ENCODE data around the gene RTN4. TPM values are rescaled to one million over a fixed set of nuclear protein-coding genes. Genes with fewer than 3 reads are reported as not detected.
"Not testable (repeated sequence)": the region's sequence is repeated elsewhere in the genome, so short reads cannot be mapped to it uniquely, and the experiment has no call there.

The RTN4 gene
- total RNA-seq, 2 donors from 2014 or later: 199 to 280 TPM

DNA sequence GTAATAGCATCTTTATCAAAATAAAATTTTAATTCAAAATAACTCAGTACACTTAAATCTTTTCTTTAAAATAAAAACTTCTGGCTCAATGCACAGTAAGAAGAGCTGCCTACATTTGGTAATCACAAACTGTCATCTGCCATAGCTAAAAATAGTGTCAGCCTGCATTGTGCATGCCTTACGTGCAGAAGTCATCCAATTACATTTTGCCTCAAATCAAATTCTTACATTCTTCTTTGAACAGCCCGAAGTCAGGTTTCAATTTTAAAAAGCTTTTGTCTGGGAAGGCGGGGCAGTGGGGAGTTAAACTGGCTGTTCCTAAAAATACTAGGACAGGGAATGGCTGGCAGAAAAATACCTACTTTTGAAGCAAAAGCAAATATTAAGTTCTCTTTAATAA, 51.1 kb downstream of the RTN4 start:
- no peak for DNase-seq
- Histone ChIP-seq H3K4me1 (peaks cover 3% of the 10 kb centered on the region), H3K9ac (ENCODE audit: low read depth in 2 of 2, low read length in 2 of 2) (no peak overlapping the region), H3K9me3 (no peaks in the 10 kb centered on the region), H3K36me3 (no peaks in the 10 kb centered on the region), H3K27me3 (no peaks in the 10 kb centered on the region), H3K4me3 (no peak overlapping the region), H3K27ac (no peak overlapping the region)
- intact Hi-C loops (cut with DNase I): no loop called here
- TF ChIP-seq, protein P1, sequence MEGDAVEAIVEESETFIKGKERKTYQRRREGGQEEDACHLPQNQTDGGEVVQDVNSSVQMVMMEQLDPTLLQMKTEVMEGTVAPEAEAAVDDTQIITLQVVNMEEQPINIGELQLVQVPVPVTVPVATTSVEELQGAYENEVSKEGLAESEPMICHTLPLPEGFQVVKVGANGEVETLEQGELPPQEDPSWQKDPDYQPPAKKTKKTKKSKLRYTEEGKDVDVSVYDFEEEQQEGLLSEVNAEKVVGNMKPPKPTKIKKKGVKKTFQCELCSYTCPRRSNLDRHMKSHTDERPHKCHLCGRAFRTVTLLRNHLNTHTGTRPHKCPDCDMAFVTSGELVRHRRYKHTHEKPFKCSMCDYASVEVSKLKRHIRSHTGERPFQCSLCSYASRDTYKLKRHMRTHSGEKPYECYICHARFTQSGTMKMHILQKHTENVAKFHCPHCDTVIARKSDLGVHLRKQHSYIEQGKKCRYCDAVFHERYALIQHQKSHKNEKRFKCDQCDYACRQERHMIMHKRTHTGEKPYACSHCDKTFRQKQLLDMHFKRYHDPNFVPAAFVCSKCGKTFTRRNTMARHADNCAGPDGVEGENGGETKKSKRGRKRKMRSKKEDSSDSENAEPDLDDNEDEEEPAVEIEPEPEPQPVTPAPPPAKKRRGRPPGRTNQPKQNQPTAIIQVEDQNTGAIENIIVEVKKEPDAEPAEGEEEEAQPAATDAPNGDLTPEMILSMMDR (IDR thresholded peaks at IDR 0.05): no peak

DNA sequence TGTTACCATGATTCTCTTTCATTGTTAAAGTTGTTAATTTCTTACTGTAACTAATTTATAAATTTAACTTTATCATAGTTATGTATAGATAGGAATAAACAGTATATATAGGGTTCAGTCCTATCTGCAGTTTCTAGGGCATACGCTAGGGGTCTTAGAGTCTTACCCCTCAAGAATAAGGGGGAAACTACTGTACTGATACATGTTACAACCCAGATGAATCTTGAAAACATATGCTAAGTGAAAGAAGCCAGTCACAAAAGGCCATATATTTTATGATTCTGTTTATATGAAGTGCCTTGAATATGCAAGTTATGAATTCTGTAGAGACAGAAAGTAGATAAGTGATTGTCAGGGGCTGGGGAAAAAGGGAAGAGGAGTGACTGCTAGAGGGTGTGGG, 52.4 kb downstream of the RTN4 start:
- TF ChIP-seq, protein P1 (IDR thresholded peaks at IDR 0.05): no peak
- Histone ChIP-seq H3K9me3 (no peaks in the 10 kb centered on the region), H3K36me3 (no peaks in the 10 kb centered on the region), H3K9ac (ENCODE audit: low read depth in 2 of 2, low read length in 2 of 2) (no peak overlapping the region), H3K27me3 (no peaks in the 10 kb centered on the region), H3K27ac (no peak overlapping the region), H3K4me1 (peaks cover 3% of the 10 kb centered on the region), H3K4me3 (no peak overlapping the region)
- intact Hi-C loops (cut with DNase I): no loop called here
- DNase-seq: no peak

DNA sequence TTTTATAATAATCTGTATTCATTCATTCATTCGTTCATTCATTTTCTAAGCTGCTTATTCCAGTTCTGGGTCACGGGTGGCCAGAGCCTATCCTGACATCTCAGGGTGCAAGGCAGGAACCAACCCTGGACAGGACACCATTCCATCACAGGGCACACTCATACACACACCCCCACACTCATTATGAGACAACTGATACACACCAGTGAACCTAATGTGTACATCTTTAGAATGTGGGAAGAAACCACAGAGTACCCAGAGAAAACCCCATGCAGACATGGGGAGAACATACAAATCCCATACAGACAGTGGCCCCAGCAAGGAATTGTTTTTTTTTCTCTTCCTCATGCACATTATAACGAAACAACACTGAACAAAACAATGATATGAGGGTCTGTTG, 54.7 kb downstream of the RTN4 start:
- Histone ChIP-seq H3K9ac (ENCODE audit: low read depth in 2 of 2, low read length in 2 of 2) (no peak overlapping the region), H3K36me3 (no peaks in the 10 kb centered on the region), H3K27ac (no peak overlapping the region), H3K27me3 (no peaks in the 10 kb centered on the region), H3K4me1 (peaks cover 3% of the 10 kb centered on the region), H3K4me3 (no peak overlapping the region), H3K9me3 (no peaks in the 10 kb centered on the region)
- TF ChIP-seq, protein P1 (IDR thresholded peaks at IDR 0.05): no peak
- DNase-seq: no peak
- intact Hi-C loops (cut with DNase I): no loop called here

DNA sequence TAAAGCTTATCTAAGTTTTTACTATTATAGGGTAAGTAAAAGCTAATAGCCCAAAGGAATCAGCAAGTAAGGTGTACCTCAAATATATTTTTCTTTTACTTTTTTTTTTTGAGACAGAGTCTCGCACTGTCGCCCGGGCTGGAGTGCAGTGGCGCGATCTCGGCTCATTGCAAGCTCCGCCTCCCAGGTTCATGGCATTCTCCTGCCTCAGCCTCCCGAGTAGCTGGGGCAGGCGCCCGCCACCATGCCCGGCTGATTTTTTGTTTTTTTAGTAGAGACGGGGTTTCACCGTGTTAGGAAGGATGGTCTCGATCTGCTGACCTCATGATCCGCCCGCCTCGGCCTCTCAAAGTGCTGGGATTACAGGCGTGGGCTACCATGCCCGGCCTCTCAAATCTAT, 59.6 kb downstream of the RTN4 start:
- H3K9ac ChIP-seq (ENCODE audit: low read depth in 2 of 2, low read length in 2 of 2); H3K9me3 ChIP-seq; H3K4me3 ChIP-seq; H3K27me3 ChIP-seq; intact Hi-C loops (cut with DNase I); H3K4me1 ChIP-seq; H3K27ac ChIP-seq; H3K36me3 ChIP-seq; DNase-seq: not testable (repeated sequence)

DNA sequence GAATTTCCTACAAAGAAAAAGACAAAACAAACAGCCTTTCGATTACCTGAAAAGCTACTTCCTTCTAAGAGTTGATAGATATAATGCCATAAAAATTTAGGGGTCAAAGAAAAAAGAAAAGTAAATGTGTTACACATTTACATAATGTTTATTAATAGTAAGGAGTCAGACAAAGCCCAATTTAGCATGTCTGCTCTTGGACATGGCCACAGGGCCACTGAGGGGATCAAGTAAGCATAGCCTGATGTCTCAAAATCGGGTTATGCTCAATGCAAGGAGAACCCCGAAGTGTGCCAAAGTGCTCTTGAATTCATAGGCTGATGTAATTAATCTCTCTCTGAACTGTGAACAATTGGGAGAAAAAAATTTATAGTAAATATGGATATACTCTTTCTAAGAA, 61.6 kb downstream of the RTN4 start:
- Histone ChIP-seq H3K27ac (no peak overlapping the region), H3K9me3 (no peaks in the 10 kb centered on the region), H3K36me3 (no peaks in the 10 kb centered on the region), H3K4me1 (no peaks in the 10 kb centered on the region), H3K27me3 (no peaks in the 10 kb centered on the region), H3K4me3 (no peak overlapping the region), H3K9ac (ENCODE audit: low read depth in 2 of 2, low read length in 2 of 2) (no peak overlapping the region)
- TF ChIP-seq, protein P1 (IDR thresholded peaks at IDR 0.05): no peak
- intact Hi-C loops (cut with DNase I): no loop called here
- DNase-seq: no peak

DNA sequence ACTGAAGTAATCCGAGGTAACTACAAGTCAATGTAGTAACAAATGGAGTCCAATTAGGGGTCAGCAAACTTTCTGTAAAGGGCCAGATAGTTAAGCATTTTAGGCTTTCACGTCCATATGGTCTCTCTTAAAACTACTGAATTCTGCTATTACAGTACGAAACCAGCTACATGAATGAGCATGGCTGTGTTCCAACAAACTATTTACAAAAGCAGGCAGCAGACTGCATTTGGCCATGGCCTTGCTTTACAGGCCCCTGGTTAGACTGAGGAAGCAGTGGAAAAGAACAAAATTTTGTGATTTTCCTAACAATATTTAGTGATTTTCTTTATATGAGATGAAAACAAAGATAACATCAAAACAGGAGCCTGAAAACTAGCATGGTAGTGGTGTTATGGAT, 64.0 kb downstream of the RTN4 start:
- H3K27ac ChIP-seq: no peak overlapping the region
- TF ChIP-seq, protein P1 (IDR thresholded peaks at IDR 0.05): no peak
- no peak overlapping the region for H3K9ac ChIP-seq (ENCODE audit: low read depth in 2 of 2, low read length in 2 of 2)
- no peaks in the 10 kb centered on the region for H3K9me3 ChIP-seq
- H3K4me3 ChIP-seq: no peak overlapping the region
- H3K4me1 ChIP-seq: no peaks in the 10 kb centered on the region
- intact Hi-C loops (cut with DNase I): no loop called here
- DNase-seq: no peak
- no peaks in the 10 kb centered on the region for H3K36me3 ChIP-seq
- H3K27me3 ChIP-seq: no peaks in the 10 kb centered on the region
